Lower leg skin (tissue), 4 donors: Measurements from ENCODE around the gene GPT2. TPM values are rescaled to one million over a fixed set of nuclear protein-coding genes. Genes with fewer than 3 reads are reported as not detected.

Experiments
- DNase-seq, 2 donors: peaks; one replicate each; pipeline ENCODE4 v3.0.0-alpha.2; 2019; ENCODE audit warnings: low spot score in 2 of 2
- H3K4me3 ChIP-seq: fragments of 200-600 bp; sonication (generic); 2 replicates; pipeline ENCODE4 v1.5.1; 2017; ENCODE audit warnings: mild to moderate bottlenecking, low read depth; ENCODE audit not compliant: poor library complexity, severe bottlenecking
- POLR2A ChIP-seq, 2 donors: fragments of 450-650 bp; IDR thresholded peaks; one replicate each; pipeline ENCODE4 v1.6.1; 2016 to 2017; ENCODE audit warnings: antibody characterized with exemption in 2 of 2, mild to moderate bottlenecking in 1 of 2, moderate library complexity in 1 of 2
- WGBS, 2 donors: methylation state at CpG; one replicate each; pipeline ENCODE4 v1.1.5; 2018; 5-methylcytosine and 5-hydroxymethylcytosine counted together
- intact Hi-C: fragments of 100-400 bp; cut with DNase I; formaldehyde crosslinking; loops from one replicate; pipeline ENCODE4 v1.15.0; 2023; ENCODE audit warnings: low total_unique reads
- total RNA-seq, 4 donors: library from RNA; depleted of rRNA; stranded (reverse); fragments of >200 nt; gene quantifications; one replicate each; pipeline ENCODE4 v1.1.0, GENCODE V29; 2016
- TF ChIP-seq, protein P1 (sequence below), 3 donors: fragments of 450-650 bp; IDR thresholded peaks; one replicate each; pipeline ENCODE4 v1.5.1; 2016; ENCODE audit warnings: antibody characterized with exemption in 3 of 3, mild to moderate bottlenecking in 3 of 3, moderate library complexity in 2 of 3

GPT2 gene
- total RNA-seq, 4 donors from 2014 or later = 69.8 to 106 (median 83.1) TPM

DNA sequence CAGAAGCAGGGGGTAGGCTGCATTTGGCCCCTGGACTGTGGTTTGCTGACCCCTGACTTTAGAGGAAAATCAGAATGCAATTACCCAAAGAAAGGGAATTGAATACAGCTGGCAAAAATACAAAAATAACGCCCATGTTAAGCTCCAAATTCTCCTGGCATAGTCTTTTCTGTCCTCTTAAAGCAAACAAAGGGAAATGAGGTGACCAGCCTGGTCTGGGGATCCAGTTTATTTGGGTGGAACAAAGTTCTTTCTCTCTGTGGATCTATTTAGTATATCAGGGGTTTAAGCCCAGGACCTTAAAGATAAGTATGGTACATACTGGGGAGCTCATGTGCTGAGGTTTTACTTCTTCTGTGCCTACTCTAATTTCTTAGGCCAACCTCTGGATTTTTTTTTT lies 65.8 kb downstream of the GPT2 start:
- TF ChIP-seq, protein P1, sequence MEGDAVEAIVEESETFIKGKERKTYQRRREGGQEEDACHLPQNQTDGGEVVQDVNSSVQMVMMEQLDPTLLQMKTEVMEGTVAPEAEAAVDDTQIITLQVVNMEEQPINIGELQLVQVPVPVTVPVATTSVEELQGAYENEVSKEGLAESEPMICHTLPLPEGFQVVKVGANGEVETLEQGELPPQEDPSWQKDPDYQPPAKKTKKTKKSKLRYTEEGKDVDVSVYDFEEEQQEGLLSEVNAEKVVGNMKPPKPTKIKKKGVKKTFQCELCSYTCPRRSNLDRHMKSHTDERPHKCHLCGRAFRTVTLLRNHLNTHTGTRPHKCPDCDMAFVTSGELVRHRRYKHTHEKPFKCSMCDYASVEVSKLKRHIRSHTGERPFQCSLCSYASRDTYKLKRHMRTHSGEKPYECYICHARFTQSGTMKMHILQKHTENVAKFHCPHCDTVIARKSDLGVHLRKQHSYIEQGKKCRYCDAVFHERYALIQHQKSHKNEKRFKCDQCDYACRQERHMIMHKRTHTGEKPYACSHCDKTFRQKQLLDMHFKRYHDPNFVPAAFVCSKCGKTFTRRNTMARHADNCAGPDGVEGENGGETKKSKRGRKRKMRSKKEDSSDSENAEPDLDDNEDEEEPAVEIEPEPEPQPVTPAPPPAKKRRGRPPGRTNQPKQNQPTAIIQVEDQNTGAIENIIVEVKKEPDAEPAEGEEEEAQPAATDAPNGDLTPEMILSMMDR (IDR thresholded peaks at IDR 0.05) = no peak
- TF ChIP-seq POLR2A (IDR thresholded peaks at IDR 0.05) = no peak
- DNase-seq = no peak
- 32 to 39% methylated on average over 1 of the region's 1 CpG for WGBS, 2 donors
- H3K4me3 ChIP-seq = no peak overlapping the region
- intact Hi-C loops = no loop called here

DNA sequence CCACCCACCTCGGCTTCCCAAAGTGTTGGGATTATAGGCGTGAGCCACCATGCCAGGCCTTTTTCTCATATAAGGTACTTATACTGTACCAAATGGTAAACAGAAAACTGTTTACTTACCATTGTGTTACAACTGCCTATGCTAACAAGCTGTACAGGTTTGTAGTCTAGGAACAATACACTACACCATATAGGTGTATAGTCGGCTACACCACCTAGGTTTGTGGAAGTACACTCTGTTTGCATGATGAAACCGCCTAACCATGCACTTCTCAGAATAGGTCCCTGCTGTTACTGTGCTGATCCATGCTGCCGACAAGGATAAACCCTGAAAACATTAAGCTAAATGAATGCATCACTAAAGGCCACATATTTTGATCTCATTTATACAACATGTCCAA lies 70.4 kb downstream of the GPT2 start:
- intact Hi-C loops = no loop called here
- no peak for DNase-seq
- TF ChIP-seq POLR2A (IDR thresholded peaks at IDR 0.05) = no peak
- TF ChIP-seq, protein P1 (IDR thresholded peaks at IDR 0.05) = no peak
- 86 to 91% methylated on average over 5 of the region's 5 CpGs for WGBS, 2 donors
- H3K4me3 ChIP-seq = no peak overlapping the region

DNA sequence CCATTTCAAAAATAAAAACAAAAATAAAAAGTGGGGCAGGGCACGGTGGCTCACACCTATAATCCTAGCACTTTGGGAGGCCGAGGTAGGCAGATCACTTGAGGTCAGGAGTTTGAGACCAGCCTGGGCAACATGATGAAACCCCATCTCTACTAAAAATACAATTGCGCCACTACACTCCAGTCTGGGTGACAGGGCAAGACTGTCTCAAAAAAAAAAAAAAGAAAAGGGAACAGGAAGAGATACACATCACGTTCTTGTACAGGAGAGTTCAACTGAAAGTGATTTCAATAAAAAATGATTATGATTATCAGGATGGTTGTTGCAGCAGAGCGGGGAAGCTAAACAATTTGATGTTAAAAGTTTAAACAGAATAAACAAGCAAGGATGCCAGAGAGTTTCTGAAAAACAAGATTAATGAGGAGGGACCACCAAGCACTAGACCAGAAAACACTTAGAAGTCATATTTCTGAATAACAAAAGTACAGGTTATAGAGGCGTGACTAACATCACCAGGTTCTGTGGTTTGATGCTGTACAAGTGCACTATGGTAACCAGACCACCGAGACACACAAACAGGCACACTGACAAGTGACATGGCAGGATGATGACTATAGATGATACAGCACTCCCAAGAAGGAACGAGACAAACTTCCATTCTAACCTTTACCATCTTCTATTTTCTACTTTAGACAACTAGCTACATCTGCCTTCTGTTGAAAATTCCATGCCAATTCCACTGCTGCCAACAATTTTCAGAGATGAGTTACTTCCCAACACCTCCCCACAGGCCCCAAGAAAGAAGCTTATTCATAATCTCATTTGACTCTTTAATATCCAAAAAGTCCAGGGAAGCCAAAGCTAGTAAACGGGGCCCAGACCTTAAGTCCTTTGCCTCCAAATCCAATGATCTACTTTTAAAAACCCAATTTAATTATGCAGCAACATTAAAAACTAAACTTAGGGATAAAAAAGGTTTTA lies 77.5 kb downstream of the GPT2 start:
- 74 to 76% methylated on average over 9 of the region's 9 CpGs for WGBS, 2 donors
- peak in 1 of 2 donors; percentile 5 for DNase-seq
- no peak overlapping the region for H3K4me3 ChIP-seq
- intact Hi-C loops = no loop called here
- TF ChIP-seq, protein P1 (IDR thresholded peaks at IDR 0.05) = no peak
- no peak for TF ChIP-seq POLR2A (IDR thresholded peaks at IDR 0.05)

DNA sequence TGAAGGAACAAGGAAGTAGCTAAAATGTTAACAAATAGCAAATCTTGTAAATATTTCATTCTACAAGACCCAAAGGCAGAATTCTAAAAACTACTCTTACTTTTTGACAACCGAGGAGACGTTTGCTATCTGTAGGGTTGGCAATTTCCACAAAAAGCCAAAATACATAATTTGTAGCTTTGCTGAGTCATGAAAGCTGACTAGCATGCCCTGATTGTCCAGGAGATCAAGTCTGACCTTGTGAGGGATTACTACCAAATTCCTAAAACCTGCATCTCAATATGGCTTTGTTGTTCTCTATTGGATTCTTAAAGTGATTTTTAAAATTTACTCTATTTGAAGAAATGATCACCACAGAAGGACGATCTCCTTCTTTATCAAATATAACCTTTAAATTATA lies 78.5 kb downstream of the GPT2 start:
- TF ChIP-seq, protein P1 (IDR thresholded peaks at IDR 0.05) = no peak
- no peak for TF ChIP-seq POLR2A (IDR thresholded peaks at IDR 0.05)
- 77 to 82% methylated on average over 3 of the region's 3 CpGs for WGBS, 2 donors
- no peak overlapping the region for H3K4me3 ChIP-seq
- intact Hi-C loops = no loop called here
- DNase-seq = no peak

DNA sequence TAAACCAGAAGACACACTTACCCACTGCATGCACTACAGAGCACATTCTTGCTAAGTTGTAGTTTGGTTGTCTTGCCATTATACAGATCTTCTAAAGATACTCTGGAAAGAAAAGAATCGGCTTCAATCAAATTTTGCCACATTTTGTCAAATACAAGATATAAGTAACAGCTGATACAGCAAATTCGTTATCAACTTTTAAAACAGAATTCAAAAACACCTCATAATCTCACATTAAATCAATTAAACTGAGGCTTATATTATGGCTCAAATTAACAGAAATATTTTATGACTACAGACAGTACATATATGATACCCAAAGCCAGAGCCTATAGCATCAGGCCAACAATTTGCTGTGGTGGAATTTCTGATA lies 83.9 kb downstream of the GPT2 start:
- intact Hi-C loops = no loop called here
- no peak for DNase-seq
- no peak overlapping the region for H3K4me3 ChIP-seq
- WGBS, 2 donors = 95 to 98% methylated on average over 2 of the region's 2 CpGs
- no peak for TF ChIP-seq POLR2A (IDR thresholded peaks at IDR 0.05)
- TF ChIP-seq, protein P1 (IDR thresholded peaks at IDR 0.05) = no peak
